IPS DF 6.9 (cell line): ENCODE measurements around the gene NPC1L1.

Experiments
- DNase-seq: peaks from one replicate; pipeline ENCODE4 v3.0.0-alpha.2; 2013; ENCODE audit warnings: low read depth, low spot score
- H3K27ac ChIP-seq: one replicate; pipeline ENCODE4 v1.5.1; 2013; ENCODE audit warnings: low read length, control low read depth
- H3K27me3 ChIP-seq: 2 replicates; pipeline ENCODE4 v1.6.1; 2013; ENCODE audit warnings: mild to moderate bottlenecking, low read length; ENCODE audit not compliant: control insufficient read depth, insufficient read depth
- H3K36me3 ChIP-seq: 2 replicates; pipeline ENCODE4 v1.6.1; 2013; ENCODE audit warnings: low read length; ENCODE audit not compliant: control insufficient read depth, insufficient read depth
- H3K4me1 ChIP-seq: 2 replicates; pipeline ENCODE4 v1.6.1; 2013; ENCODE audit warnings: low read length; ENCODE audit not compliant: control insufficient read depth, insufficient read depth
- H3K4me3 ChIP-seq: 2 replicates; pipeline ENCODE4 v1.5.1; 2013; ENCODE audit warnings: mild to moderate bottlenecking, low read length
- H3K9me3 ChIP-seq: 2 replicates; pipeline ENCODE4 v1.6.1; 2013; ENCODE audit warnings: low read length, inconsistent platforms; ENCODE audit not compliant: control insufficient read depth, insufficient read depth
- WGBS: extraction: QIAGEN DNeasy Blood & Tissue Kit; methylation state at CpG from one replicate; pipeline ENCODE4 v1.1.7; 2013; ENCODE audit warnings: mixed read lengths, missing lambda C conversion rate; ENCODE audit not compliant: insufficient read length, insufficient coverage; 5-methylcytosine and 5-hydroxymethylcytosine counted together

Gene NPC1L1

DNA sequence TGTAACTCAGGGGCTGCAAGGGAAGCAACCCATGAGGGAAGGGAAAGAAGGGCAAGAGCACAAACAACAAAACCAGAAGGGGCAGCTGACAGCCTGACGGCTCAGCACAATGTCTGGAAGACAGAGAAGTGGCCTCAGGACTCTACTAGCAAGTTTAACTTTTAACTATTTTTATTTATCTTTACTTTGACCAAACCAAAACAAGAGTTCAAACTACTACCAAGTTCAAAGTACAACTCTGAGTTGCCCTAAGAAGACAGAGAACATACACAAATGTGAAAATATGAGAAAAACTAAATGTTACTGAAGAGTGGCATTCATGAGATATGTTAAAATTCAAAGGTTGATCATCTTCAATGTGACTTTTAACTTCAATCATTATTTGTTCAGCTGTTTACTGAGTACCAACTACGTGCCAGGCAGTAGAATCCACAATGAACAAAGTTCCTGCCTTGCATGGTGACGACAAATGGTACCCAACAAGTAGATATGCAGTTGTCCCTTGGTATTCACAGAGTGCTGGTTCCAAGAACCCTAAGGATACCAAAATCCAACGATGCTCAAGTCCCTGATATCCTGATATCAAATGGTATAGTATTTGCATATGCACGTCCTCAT lies 70.4 kb downstream of the NPC1L1 start:
- H3K9me3 ChIP-seq: no peaks in the 10 kb centered on the region
- no peaks in the 10 kb centered on the region for H3K36me3 ChIP-seq
- H3K4me1 ChIP-seq: no peaks in the 10 kb centered on the region
- no peak overlapping the region for H3K27ac ChIP-seq
- WGBS: no CpG with 5 or more reads among the region's 5 CpGs
- no peak overlapping the region for H3K4me3 ChIP-seq
- no peak for DNase-seq
- H3K27me3 ChIP-seq: no peaks in the 10 kb centered on the region

DNA sequence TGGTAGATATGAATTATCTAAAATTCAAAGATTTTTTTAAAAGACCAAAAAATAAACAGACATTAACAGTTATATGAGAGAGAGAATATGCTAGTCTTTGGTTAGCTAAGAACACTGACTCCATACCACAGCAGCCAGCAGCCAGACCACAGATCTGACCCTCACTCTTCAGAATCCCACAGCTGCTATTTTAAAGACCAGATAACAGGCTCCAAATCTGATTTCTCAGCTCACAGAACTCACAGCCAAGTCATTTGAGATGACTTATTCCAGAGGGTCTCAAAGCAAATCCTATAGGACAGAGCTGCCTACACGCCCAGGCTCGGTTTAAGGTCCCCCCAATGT lies 71.0 kb downstream of the NPC1L1 start:
- Histone ChIP-seq H3K27ac (no peak overlapping the region), H3K27me3 (no peaks in the 10 kb centered on the region), H3K4me3 (no peak overlapping the region), H3K9me3 (no peaks in the 10 kb centered on the region), H3K36me3 (no peaks in the 10 kb centered on the region), H3K4me1 (no peaks in the 10 kb centered on the region)
- WGBS: no CpG with 5 or more reads among the region's 2 CpGs
- no peak for DNase-seq

GRCh38 chr7:44469461-44470134 lies 71.5 kb downstream of the NPC1L1 start:
- no CpG with 5 or more reads among the region's 4 CpGs for WGBS
- no peak for DNase-seq
- no peaks in the 10 kb centered on the region for H3K36me3 ChIP-seq
- no peak overlapping the region for H3K4me3 ChIP-seq
- H3K4me1 ChIP-seq: no peaks in the 10 kb centered on the region
- H3K27ac ChIP-seq: no peak overlapping the region
- H3K9me3 ChIP-seq: no peaks in the 10 kb centered on the region
- no peaks in the 10 kb centered on the region for H3K27me3 ChIP-seq

DNA sequence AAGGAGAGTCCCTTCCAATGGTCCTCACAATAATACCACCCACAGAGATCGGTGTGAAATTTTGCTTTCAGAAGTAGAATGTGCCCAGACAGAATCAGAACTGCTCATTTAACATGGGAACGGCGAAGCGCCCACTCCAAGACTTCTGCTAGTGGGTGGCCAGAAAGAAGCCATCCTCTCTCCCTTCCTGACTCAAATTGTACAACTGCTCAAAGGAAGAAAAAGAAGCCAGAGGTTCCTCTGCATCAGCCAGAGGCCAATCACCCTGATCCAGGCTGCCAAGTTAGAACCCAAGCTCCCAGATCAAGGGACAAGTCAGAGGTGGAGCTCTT lies 73.9 kb downstream of the NPC1L1 start:
- DNase-seq: no peak
- Histone ChIP-seq H3K36me3 (no peaks in the 10 kb centered on the region), H3K9me3 (no peaks in the 10 kb centered on the region), H3K27ac (no peak overlapping the region), H3K27me3 (no peaks in the 10 kb centered on the region), H3K4me3 (no peak overlapping the region), H3K4me1 (no peaks in the 10 kb centered on the region)
- no CpG with 5 or more reads among the region's 4 CpGs for WGBS

DNA sequence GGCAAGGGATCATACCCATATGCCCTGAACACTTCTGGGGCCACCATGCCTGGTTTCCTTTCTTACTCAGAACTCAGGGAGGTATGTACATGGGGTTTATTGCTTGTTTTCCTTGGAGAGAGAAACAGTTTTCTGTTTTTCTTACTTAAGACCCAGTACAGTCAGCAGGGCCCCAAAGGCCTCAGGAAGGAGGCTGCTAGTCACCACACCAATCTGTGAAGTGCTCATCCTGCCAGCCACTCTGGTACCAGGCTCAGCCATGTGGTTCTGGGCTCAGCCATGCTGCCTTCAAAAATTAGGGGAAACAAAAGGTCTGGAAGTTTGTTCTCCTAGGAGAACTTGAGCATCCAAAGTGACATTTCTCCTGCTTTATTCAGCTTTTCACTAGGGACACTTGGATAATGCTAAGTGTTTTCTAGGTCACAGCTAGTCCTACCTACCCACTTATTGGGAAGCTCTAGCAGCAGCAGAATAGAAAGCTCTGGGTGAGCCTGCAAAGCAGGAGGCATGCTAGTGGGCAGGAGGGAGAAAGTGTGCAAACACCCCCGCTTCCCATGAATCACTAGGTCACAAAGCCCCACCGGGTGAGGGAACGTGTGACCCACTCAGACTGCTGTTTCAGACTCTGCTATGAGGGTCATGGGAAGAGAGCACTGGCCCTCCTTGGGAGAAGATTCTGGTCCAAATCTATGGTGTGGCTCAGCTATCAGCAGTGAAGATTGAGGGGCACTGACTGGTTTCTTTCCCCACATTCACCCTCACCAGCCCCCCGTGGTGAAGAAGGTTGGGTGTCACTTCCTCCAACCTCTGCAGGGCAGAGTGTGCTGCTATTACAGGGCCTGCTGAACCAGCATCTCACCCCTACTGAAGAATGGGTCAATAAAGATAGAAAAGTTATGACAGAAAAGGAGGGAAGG lies 74.6 kb downstream of the NPC1L1 start:
- Histone ChIP-seq H3K36me3 (no peaks in the 10 kb centered on the region), H3K4me1 (no peaks in the 10 kb centered on the region), H3K27me3 (no peaks in the 10 kb centered on the region), H3K27ac (no peak overlapping the region), H3K9me3 (no peaks in the 10 kb centered on the region), H3K4me3 (no peak overlapping the region)
- DNase-seq: no peak
- WGBS: no CpG with 5 or more reads among the region's 4 CpGs

DNA sequence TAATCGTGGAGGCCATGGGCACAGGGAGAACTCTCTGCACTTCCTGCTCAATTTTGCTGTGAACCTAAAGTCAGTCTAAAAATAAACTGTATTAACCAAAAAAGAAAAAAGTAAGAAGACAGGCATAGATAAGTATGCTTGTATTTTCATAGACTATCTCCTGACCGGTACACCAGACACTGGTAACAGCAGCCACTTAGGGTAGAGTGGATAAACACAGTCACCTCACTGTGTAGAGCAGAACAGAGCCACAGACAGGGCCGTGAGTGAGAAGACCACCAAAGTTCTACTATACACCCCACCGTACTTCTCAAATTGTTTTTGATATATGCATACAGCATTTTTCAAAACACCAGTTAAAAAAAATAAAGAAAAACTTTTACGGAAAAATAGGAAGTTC lies 75.6 kb downstream of the NPC1L1 start:
- H3K9me3 ChIP-seq: no peaks in the 10 kb centered on the region
- no peaks in the 10 kb centered on the region for H3K36me3 ChIP-seq
- no peak overlapping the region for H3K4me3 ChIP-seq
- H3K4me1 ChIP-seq: no peaks in the 10 kb centered on the region
- WGBS: no CpG with 5 or more reads among the region's 5 CpGs
- no peaks in the 10 kb centered on the region for H3K27me3 ChIP-seq
- no peak for DNase-seq
- no peak overlapping the region for H3K27ac ChIP-seq

DNA sequence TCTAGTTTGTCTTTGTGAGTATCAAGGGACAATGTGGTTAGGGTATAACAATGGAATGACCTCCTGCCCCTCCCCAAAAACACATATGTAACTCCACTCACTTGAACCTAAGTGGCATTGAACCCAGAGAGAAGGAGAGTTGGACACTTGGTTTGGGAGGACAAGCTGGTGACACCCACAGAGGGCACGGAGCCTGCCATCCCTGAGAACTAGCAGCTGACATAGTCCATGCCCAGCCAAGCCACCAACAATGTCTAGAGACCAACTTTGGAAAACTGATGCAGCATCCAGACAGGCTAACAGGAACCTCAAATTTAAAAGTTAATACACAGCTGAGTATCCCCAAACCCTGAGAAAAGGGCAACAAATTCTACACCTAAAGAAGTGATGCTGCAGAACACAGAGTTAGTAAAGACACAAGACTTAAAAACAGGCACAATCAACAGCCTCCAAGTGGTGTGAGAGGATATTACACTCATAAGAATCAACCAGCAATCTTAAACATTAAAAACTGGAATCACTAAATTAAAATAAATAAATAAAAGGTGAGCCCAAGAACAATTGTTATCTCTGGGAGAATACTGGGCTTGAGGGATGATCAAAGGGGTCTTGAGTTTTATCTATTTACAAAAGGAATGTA lies 77.8 kb downstream of the NPC1L1 start:
- H3K36me3 ChIP-seq: no peaks in the 10 kb centered on the region; the same call in 1 of the 2 replicates
- no peaks in the 10 kb centered on the region for H3K4me1 ChIP-seq
- H3K27ac ChIP-seq: no peak overlapping the region
- WGBS: no CpG with 5 or more reads among the region's 1 CpG
- H3K27me3 ChIP-seq: no peaks in the 10 kb centered on the region
- no peak for DNase-seq
- H3K4me3 ChIP-seq: no peak overlapping the region
- H3K9me3 ChIP-seq: no peaks in the 10 kb centered on the region
